HFFc6 (cell line): Measurements from ENCODE around the gene NFASC. TPM values are rescaled to one million over a fixed set of nuclear protein-coding genes. Genes with fewer than 3 reads are reported as not detected.

Source experiments
- DNase-seq: peaks from one replicate; pipeline ENCODE4 v3.0.0-alpha.2; 2018
- H3K27ac Mint-ChIP-seq: 2 replicates; pipeline ENCODE4 v1.8.0; 2020; ENCODE audit warnings: mild to moderate bottlenecking, mixed read lengths
- H3K27me3 Mint-ChIP-seq: 2 replicates; pipeline ENCODE4 v1.8.0; 2021; ENCODE audit warnings: mild to moderate bottlenecking, moderate library complexity, mixed read lengths; ENCODE audit not compliant: insufficient read depth
- H3K36me3 Mint-ChIP-seq: 2 replicates; pipeline ENCODE4 v1.8.0; 2021; ENCODE audit warnings: low read depth, mixed read lengths
- H3K4me1 Mint-ChIP-seq: 2 replicates; pipeline ENCODE4 v1.8.0; 2020; ENCODE audit warnings: low read depth, mixed read lengths
- H3K4me3 Mint-ChIP-seq: 2 replicates; pipeline ENCODE4 v1.8.0; 2020; ENCODE audit warnings: mild to moderate bottlenecking, moderate library complexity, mixed read lengths
- H3K9me3 Mint-ChIP-seq: 2 replicates; pipeline ENCODE4 v1.8.0; 2020; ENCODE audit warnings: mild to moderate bottlenecking, mixed read lengths
- CTCF ChIP-seq: fragments of 200-600 bp; sonication (generic); IDR thresholded peaks from 2 replicates; pipeline ENCODE4 v1.5.0; 2021; ENCODE audit warnings: antibody characterized with exemption, mild to moderate bottlenecking
- long read RNA-seq: library from polyadenylated mRNA; unstranded; transcript quantifications from one replicate; pipeline ENCODE4 v2.0.0, GENCODE V29; 2019
- total RNA-seq, 6 experiments: library from RNA; stranded (reverse); fragmentation: NEBNext Ultra II Directional; extraction: Animal tissue kit (Norgen Biotek cat#: 25700); gene quantifications; 2 replicates in 1 of 6; 3 replicates in 5 of 6; pipeline ENCODE4 v1.2.3, GENCODE V29; 2021

Gene NFASC
- total RNA-seq = 10 to 100 TPM in 3 of 6 experiments, 1 to 10 TPM in 3; 4.7 to 11.7 (median 9.9) TPM
- long read RNA-seq = 0 reads

GRCh38 chr1:204870160-204870912 lies at the start of gene NFASC:
TSS of gene NFASC (plus strand) at chr1:204870862. CDS start at chr1:204944316, 73,454 bp downstream.
- Mint-ChIP-seq H3K27me3 (peaks cover 25% of the 10 kb centered on the region), H3K36me3 (no peaks in the 10 kb centered on the region), H3K27ac (no peak within 1 kb of the TSS), H3K4me1 (0 out of 2 replicates have a peak, but pooled peaks cover 5% of the 10 kb centered on the region), H3K9me3 (no peaks in the 10 kb centered on the region), H3K4me3 (no peak within 1 kb of the TSS)
- no peak for TF ChIP-seq CTCF
- DNase-seq = no peak

GRCh38 chr1:204821476-204821875 lies 49.2 kb upstream of the NFASC start:
- no peaks in the 10 kb centered on the region for H3K9me3 Mint-ChIP-seq
- no peak overlapping the region for H3K27ac Mint-ChIP-seq
- H3K4me3 Mint-ChIP-seq = no peak overlapping the region
- no peak for DNase-seq
- H3K36me3 Mint-ChIP-seq = no peaks in the 10 kb centered on the region
- no peak for TF ChIP-seq CTCF
- no peaks in the 10 kb centered on the region for H3K4me1 Mint-ChIP-seq
- H3K27me3 Mint-ChIP-seq = peaks cover 21% of the 10 kb centered on the region

- Mint-ChIP-seq H3K27me3 (peaks cover 21% of the 10 kb centered on the region), H3K9me3 (no peaks in the 10 kb centered on the region), H3K36me3 (no peaks in the 10 kb centered on the region), H3K4me1 (no peaks in the 10 kb centered on the region), H3K27ac (no peak overlapping the region), H3K4me3 (no peak overlapping the region)
- no peak for TF ChIP-seq CTCF
- DNase-seq = no peak
Measured at GRCh38 chr1:204821924-204822323, 48.7 kb upstream of the NFASC start.

- H3K27me3 Mint-ChIP-seq = peaks cover 30% of the 10 kb centered on the region
- no peaks in the 10 kb centered on the region for H3K9me3 Mint-ChIP-seq
- no peak for DNase-seq
- peak; percentile 48 for TF ChIP-seq CTCF
- peaks cover 8% of the 10 kb centered on the region for H3K4me1 Mint-ChIP-seq
- H3K27ac Mint-ChIP-seq = no peak overlapping the region
- H3K4me3 Mint-ChIP-seq = no peak overlapping the region
- H3K36me3 Mint-ChIP-seq = no peaks in the 10 kb centered on the region
Measured at GRCh38 chr1:204826970-204827369, 43.7 kb upstream of the NFASC start.

GRCh38 chr1:204828352-204828850 lies 42.3 kb upstream of the NFASC start:
- H3K9me3 Mint-ChIP-seq = no peaks in the 10 kb centered on the region
- DNase-seq = peak; percentile 6

More at GRCh38 chr1:204828352-204828850, 42.3 kb upstream of the NFASC start:
- no peak overlapping the region for H3K4me3 Mint-ChIP-seq
- TF ChIP-seq CTCF = peak; percentile 32; the same call in 1 of the 2 replicates
- no peaks in the 10 kb centered on the region for H3K36me3 Mint-ChIP-seq
- no peak overlapping the region for H3K27ac Mint-ChIP-seq
- H3K27me3 Mint-ChIP-seq = peaks cover 34% of the 10 kb centered on the region
- H3K4me1 Mint-ChIP-seq = peaks cover 8% of the 10 kb centered on the region
